ENCODE results near the gene ARHGAP9. TPM values are rescaled to one million over a fixed set of nuclear protein-coding genes. Genes with fewer than 3 reads are reported as not detected.

The ARHGAP9 gene
- total and polyA plus RNA-seq, 2 of the 4 experiments (the other 2 are of a cell fraction): 0.18 to 0.79 TPM

GRCh38 chr12:57462251-57462911, 17.3 kb downstream of the ARHGAP9 start:
- H3K56ac ChIP-seq (ENCODE audit: extremely low read depth, insufficient read depth, low read length): peak overlapping the region; percentile 76
- dilution Hi-C loops (cut with HindIII; ENCODE audit: low sequenced_read_pairs, unreplicated experiment): no loop called here
- H4K5ac ChIP-seq (ENCODE audit: low read depth, low read length): peak overlapping the region; percentile 49
- no peaks in the 10 kb centered on the region for H4K20me1 ChIP-seq (ENCODE audit: insufficient read depth, low read length)
- DNase-seq (peak; percentile 82), ATAC-seq (ENCODE audit: low read depth) (peak; percentile 72)
- ChIA-PET CTCF (interaction anchor here (1.5 to 2.7 kb wide), 2 partner anchors 10 to 13 kb away, joined by 8 to 14 read pairs; no protein-coding TSS in a partner anchor), POLR2A (ENCODE audit: unreplicated experiment) (no interaction called here)
- 0 out of 2 replicates have a peak, but pooled peaks cover 2% of the 10 kb centered on the region for H3K27me3 ChIP-seq (ENCODE audit: control insufficient read depth, insufficient read depth, low read length)
- peaks cover 7% of the 10 kb centered on the region for H3K4me1 ChIP-seq (ENCODE audit: control insufficient read depth, insufficient read depth, low read length)
- 0% methylated on average over 1 of the region's 28 CpGs; no CpG with 5 or more reads in 1 of the 2 experiments for WGBS, 2 experiments (ENCODE audit: extremely low coverage in 2 of 2, insufficient read length in 1 of 2)
- in situ Hi-C loops (cut with MboI; ENCODE audit: low sequenced_read_pairs): no loop called here
- H3K9me3 ChIP-seq (ENCODE audit: control insufficient read depth, insufficient read depth, low read length): no peaks in the 10 kb centered on the region
- peak overlapping the region; percentile 96 for H2AK9ac ChIP-seq (replicated peaks; ENCODE audit: low read depth, low read length, poor library complexity)
- peak overlapping the region; percentile 59 for H2BK5ac ChIP-seq (ENCODE audit: low read depth, low read length, poor library complexity, severe bottlenecking)
- no peaks in the 10 kb centered on the region for H3K36me3 ChIP-seq (ENCODE audit: control insufficient read depth, insufficient read depth, low read length)
- intact Hi-C loops (cut with micrococcal nuclease): loop anchor here (5.0 kb wide), 1 partner anchor 160 kb away; no protein-coding TSS in a partner anchor
- H3K79me1 ChIP-seq (ENCODE audit: low read depth in 1 of 2, low read length in 2 of 2): peaks cover 0 to 6% of the 10 kb centered on the region in 2 experiments; a peak in 1 of 4 replicates
- peak overlapping the region; percentile 72 for H4K91ac ChIP-seq (ENCODE audit: insufficient read depth, low read depth, low read length)
- H3K9ac ChIP-seq (ENCODE audit: low read depth, low read length): peak overlapping the region; percentile 68
- H3K4me2 ChIP-seq (ENCODE audit: low read depth, low read length): peak overlapping the region; percentile 97
- H3K9me1 ChIP-seq (ENCODE audit: insufficient read depth, low read length): peaks cover 6% of the 10 kb centered on the region; the same call in 1 of the 2 replicates
- H3K4me3 ChIP-seq (ENCODE audit: insufficient read depth, low read depth, low read length): peak overlapping the region; percentile 56
- peak overlapping the region; percentile 61 for H2AK5ac ChIP-seq (ENCODE audit: low read depth, low read length)
- peak overlapping the region; percentile 55 to 88; a peak in 2 of 4 replicates for H4K8ac ChIP-seq (ENCODE audit: low read depth in 2 of 2, low read length in 2 of 2)
- H2BK20ac ChIP-seq (ENCODE audit: low read depth, low read length): peak overlapping the region; percentile 33; the same call in 1 of the 2 replicates
- peak overlapping the region; percentile 25; the same call in 1 of the 3 replicates for H2BK15ac ChIP-seq (ENCODE audit: low read depth, low read length)
- H3K18ac ChIP-seq (ENCODE audit: low read depth, low read length): peak overlapping the region; percentile 5
- peak overlapping the region; percentile 67 for H3K23ac ChIP-seq (ENCODE audit: low read depth, low read length)
- peak; percentile 79 for TF ChIP-seq RAD21 (IDR thresholded peaks at IDR 0.05; ENCODE audit: low read length)
- no peak for TF ChIP-seq MAFK (IDR thresholded peaks at IDR 0.05; ENCODE audit: low read depth, low read length)
- TF ChIP-seq MAZ (IDR thresholded peaks at IDR 0.05; ENCODE audit: borderline replicate concordance, low read depth, low read length): peak; percentile 97
- TF ChIP-seq SMC3 (IDR thresholded peaks at IDR 0.05; ENCODE audit: low read depth, low read length): peak; percentile 69
- peak; percentile 75; the same call in 1 of the 2 replicates for TF ChIP-seq MXI1 (IDR thresholded peaks at IDR 0.05; ENCODE audit: borderline replicate concordance, low read depth, low read length)
- TF ChIP-seq CTCF (conservative IDR thresholded peaks at IDR 0.05; ENCODE audit: low read depth, low read length): peak; percentile 94
- no peak for TF ChIP-seq CHD1 (IDR thresholded peaks at IDR 0.05; ENCODE audit: low read depth, low read length)
- peak overlapping the region; percentile 93 for H2AFZ ChIP-seq (replicated peaks; ENCODE audit: low read length, poor library complexity)
- H2BK120ac ChIP-seq (ENCODE audit: low read depth, low read length): peak overlapping the region; percentile 76; the same call in 1 of the 2 replicates
- H3K4ac ChIP-seq (ENCODE audit: low read depth, low read length): peak overlapping the region; percentile 93
- H3K14ac ChIP-seq (replicated peaks; ENCODE audit: low read depth, low read length): peak overlapping the region; percentile 67
- peak overlapping the region; percentile 67 for H3K27ac ChIP-seq (ENCODE audit: insufficient read depth, low read length)
- no TSS peak for BruUV-seq (replicated peaks)
